Activated T-cell treated with anti-CD3 and anti-CD28 coated beads for 24 hours (primary cell): ENCODE results near the gene ALPL.
"Not testable (repeated sequence)": the region's sequence is repeated elsewhere in the genome, so short reads cannot be mapped to it uniquely, and the experiment has no call there.

ENCODE experiments used
- DNase-seq: peaks from one replicate; pipeline ENCODE4 v3.0.0-alpha.2; 2020; ENCODE audit warnings: low read depth

Gene ALPL

GRCh38 chr1:21509351-21510112, at the start of gene ALPL:
Gene ALPL (plus strand): TSS chr1:21509423. CDS start chr1:21554082, 44,659 bp downstream.
- DNase-seq: no peak

GRCh38 chr1:21465127-21465526, 44.1 kb upstream of the ALPL start:
- DNase-seq: not testable (repeated sequence)

- DNase-seq: not testable (repeated sequence)
These were observed 41.3 kb upstream of the ALPL start for GRCh38 chr1:21467946-21468345.

- DNase-seq: no peak
These were observed 40.6 kb upstream of the ALPL start for GRCh38 chr1:21468599-21468998.

GRCh38 chr1:21469581-21469980, 39.6 kb upstream of the ALPL start:
- no peak for DNase-seq

GRCh38 chr1:21472861-21473260, 36.4 kb upstream of the ALPL start:
- no peak for DNase-seq

GRCh38 chr1:21478356-21478755, 30.9 kb upstream of the ALPL start:
- no peak for DNase-seq

- not testable (repeated sequence) for DNase-seq
These were observed 25.3 kb upstream of the ALPL start for GRCh38 chr1:21483881-21484280.

- no peak for DNase-seq
These were observed 20.1 kb upstream of the ALPL start for GRCh38 chr1:21489146-21489545.

- DNase-seq: no peak
These were observed 18.3 kb upstream of the ALPL start for GRCh38 chr1:21490774-21491487.

- no peak for DNase-seq
These were observed 17.5 kb upstream of the ALPL start for GRCh38 chr1:21491488-21492355.

- no peak for DNase-seq
These were observed 16.9 kb upstream of the ALPL start for GRCh38 chr1:21492356-21492625.

- DNase-seq: no peak
These were observed 15.0 kb upstream of the ALPL start for GRCh38 chr1:21494196-21494595.

- DNase-seq: no peak
These were observed 13.9 kb upstream of the ALPL start for GRCh38 chr1:21495225-21495820.

- no peak for DNase-seq
These were observed 13.2 kb upstream of the ALPL start for GRCh38 chr1:21496063-21496462.

- no peak for DNase-seq
These were observed 12.3 kb upstream of the ALPL start for GRCh38 chr1:21496886-21497285.

- DNase-seq: no peak
These were observed 11.7 kb upstream of the ALPL start for GRCh38 chr1:21497466-21498061.

GRCh38 chr1:21499283-21499950, 9.8 kb upstream of the ALPL start:
- DNase-seq: no peak

GRCh38 chr1:21503706-21504377, 5.4 kb upstream of the ALPL start:
- no peak for DNase-seq

GRCh38 chr1:21506804-21507203, 2.4 kb upstream of the ALPL start:
- DNase-seq: no peak
